GM19023 (cell line): ENCODE data around the gene BLM.
A peak's percentile ranks its signal among the peaks of the same experiment; 100 is the strongest.
"Not testable (repeated sequence)": the region's sequence is repeated elsewhere in the genome, so short reads cannot be mapped to it uniquely, and the experiment has no call there.

Source experiments
- ATAC-seq: cut with Tn5 transposase; IDR thresholded peaks from one replicate; pipeline ENCODE4 v1.9.1; 2021; ENCODE audit warnings: mild to moderate bottlenecking, moderate library complexity; ENCODE audit not compliant: unreplicated experiment

BLM gene

DNA sequence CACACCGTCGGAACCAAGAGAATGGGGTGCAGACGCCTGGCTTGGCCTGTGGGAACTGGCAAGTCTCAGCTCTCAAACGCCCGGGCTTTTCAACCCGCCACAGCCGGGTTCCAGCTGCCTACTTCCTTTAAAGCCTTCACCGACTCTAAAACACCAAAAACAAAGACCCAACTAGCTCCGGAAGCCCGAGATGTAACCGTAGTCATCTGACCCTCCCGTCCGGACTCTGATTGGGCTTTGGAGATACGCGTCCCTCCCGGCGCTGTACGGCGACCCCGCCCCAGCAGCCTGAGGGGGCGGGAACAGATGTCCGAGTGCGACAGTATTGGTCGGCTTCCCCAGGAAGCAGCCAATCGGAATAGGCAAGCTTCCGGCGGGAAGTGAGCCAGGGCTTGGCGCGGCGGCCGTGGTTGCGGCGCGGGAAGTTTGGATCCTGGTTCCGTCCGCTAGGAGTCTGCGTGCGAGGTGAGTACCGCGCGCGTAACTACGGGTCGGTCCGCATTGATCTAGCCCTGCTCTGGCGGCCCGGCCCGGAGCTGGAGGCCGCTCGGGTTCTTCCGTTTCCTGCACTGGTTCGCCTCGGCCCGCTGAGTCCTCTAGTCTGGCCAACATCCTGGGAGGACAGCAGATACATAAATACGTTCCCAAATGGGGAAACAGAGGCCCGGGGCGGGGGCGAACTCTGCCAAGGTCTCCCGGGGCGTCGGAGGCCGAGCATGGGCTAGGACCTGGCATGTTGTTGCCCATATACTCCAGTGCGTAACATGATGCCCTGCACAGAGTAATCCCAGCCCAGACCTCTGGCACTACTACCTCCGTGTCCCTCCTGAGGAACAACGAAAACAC lies at the start of gene BLM:
Gene BLM, plus strand, starts transcription at position 371 of the 846 bp plus-strand sequence. CDS start 30,047 bp downstream, outside the sequence.
- ATAC-seq = peak; percentile 99

DNA sequence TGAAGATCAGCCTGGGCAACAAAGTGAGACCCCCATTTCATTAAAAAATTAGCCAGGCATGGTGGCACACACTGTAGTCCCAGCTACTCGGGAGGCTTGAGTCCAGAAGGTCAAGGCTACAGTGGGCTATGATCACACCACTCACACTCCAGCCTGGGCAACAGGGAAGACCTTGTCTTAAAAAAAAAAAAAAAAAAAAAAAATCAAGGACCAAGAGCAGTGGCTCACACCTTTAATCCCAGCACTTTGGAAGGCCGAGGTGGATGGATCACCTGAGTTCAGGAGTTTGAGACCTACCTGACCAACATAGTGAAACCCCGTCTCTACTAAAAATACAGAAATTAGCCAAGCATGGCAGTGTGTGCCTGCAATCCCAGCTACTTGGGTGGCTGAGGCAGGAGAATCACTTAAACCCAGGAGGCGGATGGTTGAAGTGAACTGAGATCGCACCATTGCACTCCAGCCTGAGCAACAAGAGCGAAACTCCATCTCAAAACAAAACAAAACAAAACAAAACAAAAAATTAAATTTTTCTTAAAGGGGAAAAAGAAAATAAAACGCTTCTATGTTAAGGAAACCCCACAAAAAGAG lies 49.3 kb upstream of the BLM start:
- ATAC-seq = not testable (repeated sequence)

DNA sequence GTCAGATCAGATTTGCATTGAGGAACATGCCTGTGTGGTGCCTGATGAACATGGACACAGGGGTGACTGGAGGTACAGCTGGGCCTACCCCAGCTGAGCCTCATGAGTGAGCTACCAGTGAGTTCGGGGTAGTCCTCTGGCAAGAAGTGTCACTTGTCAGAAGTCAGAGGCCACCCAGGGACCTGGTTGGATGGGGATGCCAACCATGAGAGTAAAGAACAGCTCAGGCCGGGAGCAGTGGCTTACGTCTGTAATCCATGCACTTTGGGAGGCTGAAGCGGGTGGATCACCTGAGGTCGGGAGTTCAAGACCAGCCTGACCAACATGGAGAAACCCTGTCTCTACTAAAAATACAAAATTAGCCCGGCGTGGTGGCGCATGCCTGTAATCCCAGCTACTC lies 46.5 kb upstream of the BLM start:
- not testable (repeated sequence) for ATAC-seq

DNA sequence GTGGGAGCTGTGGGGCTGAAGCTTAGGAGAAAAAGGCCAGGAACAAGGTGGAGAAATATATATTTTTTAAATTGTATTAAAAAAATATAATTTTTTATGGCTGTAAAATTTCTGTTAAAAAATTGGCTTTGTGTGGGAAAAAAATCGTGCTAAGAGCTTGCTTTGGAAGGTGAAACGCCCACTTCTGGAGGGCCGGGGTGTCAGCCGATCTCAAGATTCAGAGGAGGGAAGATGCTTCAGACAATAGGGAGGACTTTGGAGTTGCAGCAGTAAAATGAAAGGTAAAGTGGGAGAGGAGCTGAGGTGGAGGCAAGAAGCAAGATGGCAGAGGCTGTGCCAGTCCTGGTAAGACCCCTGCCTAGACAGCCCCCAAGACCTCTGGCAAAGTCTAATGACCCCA lies 45.9 kb upstream of the BLM start:
- ATAC-seq = no peak

DNA sequence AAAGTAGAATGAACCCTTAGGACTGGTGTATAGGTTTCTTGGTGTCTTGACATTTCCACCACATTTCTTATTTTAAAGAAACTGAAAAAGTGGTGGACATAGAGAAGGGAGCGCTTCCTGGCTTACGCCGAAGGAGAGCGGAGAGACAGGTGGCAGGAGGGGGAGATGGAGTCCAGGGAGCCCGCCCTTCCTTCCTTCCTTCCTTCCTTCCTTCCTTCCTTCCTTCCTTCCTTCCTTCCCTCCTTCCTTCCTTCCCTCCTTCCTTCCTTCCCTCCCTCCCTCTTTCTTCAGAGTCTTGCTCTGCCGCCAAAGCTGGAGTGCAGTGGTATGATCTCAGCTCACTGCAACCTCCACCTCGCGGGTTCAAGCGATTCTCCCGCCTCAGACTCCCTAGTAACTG lies 43.8 kb upstream of the BLM start:
- ATAC-seq = not testable (repeated sequence)

DNA sequence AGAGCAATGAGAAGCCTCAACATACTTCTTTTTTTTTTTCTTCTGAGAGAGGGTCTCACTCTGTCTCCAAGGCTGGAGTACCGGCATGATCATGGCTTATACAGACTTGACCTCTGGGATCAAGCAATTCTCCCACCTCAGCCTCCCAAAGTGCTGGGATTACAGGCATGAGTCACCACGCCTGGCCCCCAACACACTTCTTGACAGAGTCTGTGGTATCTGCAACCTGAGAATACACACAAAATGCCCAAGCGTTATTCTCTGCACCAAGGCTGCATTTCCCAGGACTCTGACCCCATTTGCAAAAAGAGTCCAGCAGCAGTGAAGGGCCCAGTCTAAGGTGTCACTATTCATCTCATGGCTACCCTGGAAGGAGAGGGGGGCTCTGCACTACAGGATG lies 42.7 kb upstream of the BLM start:
- no peak for ATAC-seq

DNA sequence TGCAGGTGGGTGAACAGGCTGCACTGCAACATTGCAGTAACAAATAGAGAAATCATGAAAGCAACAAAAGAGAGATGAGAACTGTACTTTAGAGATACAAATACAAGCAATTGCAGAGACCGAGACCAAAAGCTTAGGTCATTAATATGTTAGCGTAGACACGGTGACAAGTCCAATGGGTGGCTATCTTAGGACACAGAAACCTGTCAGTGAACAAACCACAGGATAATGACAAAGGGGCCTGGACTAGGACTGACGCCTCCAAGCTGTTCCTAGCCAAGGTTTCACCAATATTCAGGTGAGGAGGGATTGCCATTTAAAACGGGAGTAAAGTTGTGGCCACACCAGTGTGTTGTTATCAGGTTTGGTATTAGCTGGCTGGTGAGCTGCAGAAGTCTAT lies 41.7 kb upstream of the BLM start:
- ATAC-seq = no peak

DNA sequence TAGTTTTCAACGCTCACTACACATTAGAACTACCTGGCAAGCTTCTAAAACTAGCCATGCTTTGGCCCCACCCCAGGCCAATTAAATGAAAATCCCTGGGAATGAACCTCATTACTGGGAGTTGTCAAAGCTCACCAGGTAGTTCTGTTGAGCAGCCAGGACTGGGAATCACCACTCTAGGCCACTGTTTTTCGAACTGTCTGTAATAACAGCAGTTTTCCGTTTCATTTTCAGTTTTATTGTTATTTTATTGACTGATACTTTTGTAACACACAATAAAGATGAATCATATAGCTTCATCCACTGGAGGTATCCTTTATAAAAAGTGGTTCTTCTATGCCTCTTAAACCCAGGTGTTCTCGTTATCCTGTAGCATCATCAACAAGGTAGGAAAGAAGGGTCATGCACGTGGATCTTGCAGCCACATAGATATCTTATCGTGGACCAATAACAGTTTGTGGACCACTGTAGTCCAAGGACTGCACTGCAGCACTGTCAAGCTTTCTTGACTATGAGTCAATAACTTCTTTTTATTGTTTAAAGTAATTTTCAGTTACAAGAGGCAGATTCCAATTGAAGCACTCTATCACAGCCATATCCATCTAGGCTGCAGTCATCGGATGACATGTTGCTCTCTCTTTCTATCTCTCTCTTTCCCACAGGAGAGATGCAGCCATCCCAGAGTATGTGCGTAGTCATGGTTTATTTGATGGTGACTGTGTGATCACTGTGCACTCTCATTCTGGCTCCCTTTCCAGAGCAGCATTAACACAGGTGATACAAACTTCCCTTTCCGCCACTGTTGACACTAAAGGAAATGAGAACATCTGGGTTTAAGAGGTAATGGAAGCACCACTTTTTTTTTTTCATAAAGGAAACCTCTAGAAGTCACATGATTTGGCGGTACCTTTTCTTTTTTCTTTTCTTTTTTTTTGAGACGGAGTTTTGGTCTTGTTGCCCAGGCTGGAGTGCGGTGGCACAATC lies 39.0 kb upstream of the BLM start:
- no peak for ATAC-seq

DNA sequence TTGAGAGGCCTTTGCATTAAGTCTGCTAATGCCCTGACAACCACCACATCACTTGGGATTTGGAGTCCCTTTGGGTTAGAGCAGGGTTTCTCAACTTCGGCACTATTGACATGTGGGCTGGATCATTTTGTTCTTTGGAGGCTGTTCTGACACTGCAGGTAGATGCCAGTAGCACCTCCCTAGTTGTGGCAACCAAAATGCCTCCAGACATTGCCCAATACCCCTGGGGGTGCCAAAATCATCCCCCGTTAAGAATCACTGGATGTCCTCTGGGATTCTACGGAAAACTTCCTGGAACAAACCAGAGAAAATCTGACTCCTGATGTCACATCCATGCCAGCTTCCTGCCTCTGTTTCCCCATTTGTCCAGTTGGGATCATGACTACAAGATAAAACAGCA lies 37.2 kb upstream of the BLM start:
- no peak for ATAC-seq

DNA sequence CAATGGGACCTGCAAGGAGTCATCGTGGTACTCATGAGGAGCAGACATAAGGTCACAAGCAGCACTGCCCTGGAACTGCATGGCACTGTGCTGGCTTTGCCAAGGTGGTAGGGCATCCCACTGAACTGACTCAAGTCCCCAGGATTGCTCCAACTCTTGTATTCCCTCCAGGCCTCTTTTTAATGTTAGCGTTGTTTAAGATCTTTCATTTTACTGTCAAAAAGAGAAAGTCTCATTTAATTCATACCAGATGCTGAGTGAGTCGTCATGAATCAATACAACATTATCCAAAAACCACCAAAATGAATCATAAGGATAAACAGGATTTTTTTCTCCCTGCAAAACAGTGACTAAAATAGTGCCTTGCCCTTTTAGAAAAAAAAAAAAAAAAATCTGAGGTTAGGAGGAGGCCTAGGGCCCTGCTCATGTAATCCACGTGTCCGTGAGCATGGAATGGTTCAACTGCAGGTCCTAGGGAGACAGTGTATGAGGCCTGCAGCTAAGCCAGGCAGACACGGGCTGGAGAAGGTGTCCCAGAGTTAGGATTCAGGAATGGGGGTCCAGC lies 36.7 kb upstream of the BLM start:
- no peak for ATAC-seq

DNA sequence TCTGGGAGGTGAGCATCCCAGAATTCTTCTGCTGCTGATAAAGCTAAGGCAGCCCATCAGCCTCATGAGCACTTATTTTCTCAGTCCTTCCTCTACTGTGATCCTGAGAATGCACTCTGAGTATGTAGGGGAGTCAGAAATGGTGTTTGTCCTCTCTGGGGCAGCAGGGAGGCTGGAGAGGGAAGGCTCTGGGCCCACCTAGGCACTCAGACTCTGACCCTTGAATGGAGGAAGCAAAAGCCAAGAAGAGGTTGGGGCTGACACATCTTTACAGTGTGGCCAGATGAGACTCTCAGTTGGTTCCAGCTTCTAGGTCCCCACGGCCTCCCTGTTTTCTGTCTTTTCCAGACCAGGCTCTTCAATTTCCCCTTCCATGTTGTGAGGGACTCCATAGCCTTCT lies 36.1 kb upstream of the BLM start:
- ATAC-seq = no peak

DNA sequence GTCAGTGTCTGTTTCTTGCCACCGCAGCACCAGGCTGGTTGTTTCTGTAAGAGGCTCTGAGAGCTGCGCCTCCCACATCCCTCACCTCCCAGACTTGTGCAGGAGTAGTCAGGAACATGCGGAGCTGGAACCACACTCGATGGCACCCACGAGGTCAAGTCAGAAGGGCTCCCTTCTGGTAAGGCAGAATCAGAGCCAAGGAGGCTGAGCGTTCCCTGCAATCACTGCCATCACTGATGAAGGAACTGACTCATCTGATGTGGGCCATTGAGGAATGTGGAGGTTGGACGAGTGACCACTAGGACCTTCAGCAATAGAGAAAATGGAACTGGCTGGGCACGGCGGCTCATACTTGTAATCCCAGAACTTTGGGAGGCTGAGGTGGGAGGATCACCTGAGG lies 35.7 kb upstream of the BLM start:
- ATAC-seq = no peak

DNA sequence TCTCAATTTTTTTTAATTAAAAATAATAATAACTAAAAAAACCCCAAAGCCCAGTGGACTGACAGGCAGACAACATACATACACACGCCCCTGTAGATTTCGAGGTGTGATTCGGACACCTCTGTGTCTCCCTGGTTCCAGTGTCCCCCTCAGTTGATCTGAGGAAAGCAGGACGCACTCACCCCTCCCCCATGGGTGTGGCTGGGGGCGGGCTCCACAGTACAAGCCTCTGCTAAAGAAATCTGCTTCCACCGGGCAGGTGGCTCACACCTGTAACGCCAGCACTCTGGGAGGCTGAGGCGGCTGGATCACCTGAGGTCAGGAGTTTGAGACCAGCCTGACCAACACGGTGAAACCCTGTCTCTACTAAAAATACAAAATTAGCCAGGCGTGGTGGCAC lies 33.8 kb upstream of the BLM start:
- no peak for ATAC-seq

DNA sequence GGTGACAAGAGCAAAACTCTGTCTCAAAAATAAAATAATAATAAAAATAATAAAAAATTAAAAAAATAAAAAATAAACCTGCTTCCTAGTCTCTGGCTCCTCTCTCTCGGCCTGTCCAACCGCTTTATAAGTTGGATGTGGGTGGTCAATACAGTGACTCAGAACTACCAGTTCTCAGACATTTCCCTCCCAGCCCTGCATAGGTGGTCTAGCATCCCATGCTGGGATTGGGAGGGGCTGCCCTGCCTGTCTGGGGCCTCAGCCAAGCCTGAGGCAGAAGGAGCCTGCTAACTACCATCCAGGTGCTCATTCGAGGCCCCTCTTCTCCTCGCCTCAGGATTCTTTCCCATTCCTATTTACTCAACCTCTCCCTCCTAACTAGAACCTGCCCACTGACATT lies 33.3 kb upstream of the BLM start:
- ATAC-seq = no peak

DNA sequence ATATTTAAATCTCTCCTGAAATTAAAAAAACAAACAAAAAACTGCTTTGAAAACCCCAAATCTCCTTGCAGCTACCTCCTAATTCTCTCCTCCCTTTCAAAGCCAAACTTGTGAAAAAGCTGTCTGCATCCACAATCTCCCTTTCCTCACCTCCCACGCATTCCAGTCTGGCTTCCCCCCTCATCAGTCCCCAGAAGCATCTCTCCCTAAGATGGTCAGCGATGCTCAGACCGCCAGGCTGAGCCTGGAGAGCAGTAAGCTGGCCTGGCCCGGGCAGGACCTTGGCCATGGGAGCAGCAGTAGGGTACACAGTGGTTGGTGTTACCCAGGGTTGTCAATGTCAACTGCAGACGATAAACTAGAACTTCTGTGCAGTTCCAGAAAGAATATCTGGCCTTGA lies 32.9 kb upstream of the BLM start:
- no peak for ATAC-seq

DNA sequence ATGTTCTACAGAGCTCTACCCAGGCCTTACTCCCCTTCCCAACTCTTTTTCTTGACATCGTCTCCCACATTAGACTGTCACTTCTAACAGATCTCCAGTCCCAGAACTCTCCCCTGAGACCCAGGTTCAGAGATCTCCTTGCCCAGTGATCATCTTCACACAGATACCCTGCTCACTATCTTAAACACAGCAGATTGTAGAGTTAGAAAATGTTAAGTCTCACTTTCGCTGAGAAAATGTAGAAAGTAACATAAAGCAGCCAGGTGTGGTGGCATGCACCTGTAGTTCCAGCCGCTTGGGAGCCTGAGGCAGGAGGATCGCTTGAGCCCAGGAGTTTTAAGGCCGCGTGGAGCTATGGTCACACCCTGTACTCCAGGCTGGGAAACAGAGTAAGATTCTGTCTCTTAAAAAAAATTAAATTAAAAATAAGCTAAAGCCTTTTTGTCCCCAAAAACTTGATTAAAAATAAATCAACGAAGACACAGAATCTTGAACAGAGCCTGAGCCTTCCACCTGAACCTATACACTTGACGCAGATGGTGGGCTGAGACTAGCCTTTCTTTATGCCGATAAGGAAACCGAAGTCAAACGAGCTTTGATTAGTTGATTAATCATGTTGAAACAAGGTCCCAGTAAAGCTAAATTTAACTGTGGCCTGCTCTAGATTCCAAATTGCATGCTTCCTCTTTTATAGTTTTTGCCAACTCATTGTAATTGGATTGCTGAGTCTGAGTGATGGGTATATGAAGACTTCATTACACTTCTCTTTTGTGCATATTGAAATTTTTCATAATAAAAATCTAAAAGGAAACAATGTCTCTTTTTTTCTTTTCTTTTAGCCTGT lies 31.3 kb upstream of the BLM start:
- ATAC-seq = peak; percentile 10

DNA sequence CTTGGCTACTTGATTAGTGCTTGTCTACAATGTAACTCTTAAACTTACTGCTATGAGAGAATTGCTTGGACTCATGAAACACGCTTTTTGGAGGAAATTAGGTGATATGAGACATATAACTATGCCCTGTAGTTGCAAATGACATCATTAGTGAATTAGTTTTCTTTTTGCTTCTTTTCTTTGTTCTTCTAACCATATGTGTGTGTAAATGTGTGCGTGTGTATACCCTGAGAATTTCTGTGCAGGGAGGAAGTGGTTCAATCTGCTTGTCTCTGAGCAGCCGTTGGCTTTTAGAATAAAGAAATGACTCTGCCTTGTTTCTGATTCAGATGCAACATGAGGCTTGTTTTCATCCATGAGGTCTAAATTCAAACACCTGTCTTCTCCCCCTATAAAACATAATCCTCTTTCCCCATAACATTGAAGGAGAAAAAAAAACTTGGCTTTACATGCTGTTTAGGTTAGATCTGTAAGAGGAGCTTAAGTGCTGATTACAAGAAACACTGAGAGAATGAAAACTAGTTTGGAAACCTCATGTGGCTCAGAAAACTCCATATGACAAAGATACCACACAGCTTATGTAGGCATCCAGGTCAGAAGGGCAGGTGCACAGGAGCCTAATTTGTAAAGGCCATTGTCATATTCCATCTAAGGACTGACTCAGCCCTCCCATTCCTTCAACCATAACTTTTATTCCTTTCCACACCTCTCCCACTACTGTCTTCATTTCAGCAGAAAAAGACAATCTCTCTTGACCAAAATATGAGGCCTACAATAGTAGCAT lies 30.5 kb upstream of the BLM start:
- peak; percentile 82 for ATAC-seq

DNA sequence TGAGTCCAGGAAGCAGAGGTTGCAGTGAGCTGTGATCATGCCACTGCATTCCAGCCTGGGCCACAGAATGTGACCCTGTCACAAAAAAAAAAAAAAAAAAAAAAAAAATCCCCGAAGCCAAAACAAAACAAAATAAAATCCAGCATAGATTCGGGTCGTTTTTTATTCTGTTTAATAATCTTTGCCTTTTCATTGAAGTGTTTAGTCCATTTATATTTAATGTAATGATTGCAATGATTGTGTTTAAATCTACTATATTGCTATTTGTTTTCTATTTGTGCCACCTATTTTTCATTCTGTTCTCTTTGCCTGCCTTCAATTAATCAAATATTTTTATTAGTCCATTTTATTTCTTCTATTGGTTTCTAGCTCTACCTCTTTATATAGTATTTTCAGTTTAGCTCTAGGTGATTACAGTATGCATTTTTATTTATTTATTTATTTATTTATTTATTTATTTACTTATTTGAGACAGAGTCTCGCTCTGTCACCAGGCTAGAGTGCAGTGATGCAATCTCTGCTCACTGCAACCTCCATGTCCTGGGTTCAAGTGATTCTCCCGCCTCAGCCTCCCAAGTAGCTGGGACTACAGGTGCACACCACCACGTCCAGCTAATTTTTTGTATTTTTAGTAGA lies 27.7 kb upstream of the BLM start:
- not testable (repeated sequence) for ATAC-seq

DNA sequence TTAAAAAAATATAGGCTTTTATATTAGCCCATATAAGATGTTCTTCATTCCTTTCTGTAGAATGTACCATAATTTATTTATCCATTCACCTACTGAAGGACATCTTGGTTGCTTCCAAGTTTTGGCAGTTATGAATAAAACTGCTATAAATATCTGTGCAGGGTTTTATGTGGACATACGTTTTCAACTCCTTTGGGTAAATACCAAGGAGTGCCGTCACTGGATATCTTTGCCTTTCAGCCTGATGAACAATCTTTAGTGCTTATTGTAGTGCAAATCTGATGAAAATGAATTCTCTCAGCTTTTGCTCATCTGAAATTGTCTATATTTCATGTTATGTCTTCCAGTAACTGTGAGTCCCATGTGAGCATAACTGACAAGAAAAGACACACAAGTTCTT lies 26.6 kb upstream of the BLM start:
- no peak for ATAC-seq
